HG03432 (cell line): ENCODE measurements around the gene FGF11.

Experiments
- ATAC-seq: cut with Tn5 transposase; IDR thresholded peaks from one replicate; pipeline ENCODE4 v1.9.1; 2021; ENCODE audit warnings: mild to moderate bottlenecking, moderate library complexity; ENCODE audit not compliant: unreplicated experiment

Gene FGF11

DNA sequence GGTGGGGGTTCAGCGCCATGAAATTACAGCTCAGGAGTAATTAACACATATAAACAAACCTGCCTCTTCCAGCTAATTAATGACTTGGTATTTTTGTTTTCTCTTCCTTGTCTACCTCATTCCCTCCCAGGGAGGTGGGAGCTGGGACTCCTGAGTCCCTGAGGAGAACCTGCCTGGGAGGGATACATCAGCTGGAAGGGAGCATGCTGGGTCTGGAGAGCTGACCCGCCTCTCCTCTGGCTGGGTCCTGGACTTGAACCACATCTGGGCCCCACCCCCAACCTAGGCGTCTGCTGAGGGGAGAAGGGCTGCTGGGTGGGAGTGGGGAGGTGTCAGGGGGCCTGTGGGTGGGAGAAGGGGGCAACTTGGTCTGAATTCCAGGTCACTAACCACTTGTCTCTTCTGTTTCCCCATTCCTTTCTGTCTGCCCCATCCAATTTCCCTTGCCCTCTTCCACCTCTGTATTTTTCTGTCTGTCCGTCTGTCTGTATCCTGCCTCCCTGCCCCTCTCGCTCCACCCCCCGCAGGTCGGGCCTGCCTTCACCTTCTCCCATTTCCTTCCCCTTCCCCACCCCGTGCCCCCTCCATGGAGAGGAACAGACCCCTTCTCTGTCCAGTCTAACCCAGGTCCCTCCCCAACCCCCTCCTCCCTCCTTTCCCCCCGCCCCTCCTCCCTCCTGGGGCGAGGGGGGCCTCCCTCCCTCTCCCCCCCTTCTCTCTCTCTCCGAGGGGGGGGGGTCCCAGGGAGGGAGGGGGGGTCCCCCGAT lies 31.6 kb upstream of the FGF11 start, which contains the start of gene NLGN2:
Gene NLGN2, plus strand, starts transcription at position 361 of the 767 bp plus-strand sequence. CDS start 411 bp downstream, outside the sequence.
- no peak for ATAC-seq

DNA sequence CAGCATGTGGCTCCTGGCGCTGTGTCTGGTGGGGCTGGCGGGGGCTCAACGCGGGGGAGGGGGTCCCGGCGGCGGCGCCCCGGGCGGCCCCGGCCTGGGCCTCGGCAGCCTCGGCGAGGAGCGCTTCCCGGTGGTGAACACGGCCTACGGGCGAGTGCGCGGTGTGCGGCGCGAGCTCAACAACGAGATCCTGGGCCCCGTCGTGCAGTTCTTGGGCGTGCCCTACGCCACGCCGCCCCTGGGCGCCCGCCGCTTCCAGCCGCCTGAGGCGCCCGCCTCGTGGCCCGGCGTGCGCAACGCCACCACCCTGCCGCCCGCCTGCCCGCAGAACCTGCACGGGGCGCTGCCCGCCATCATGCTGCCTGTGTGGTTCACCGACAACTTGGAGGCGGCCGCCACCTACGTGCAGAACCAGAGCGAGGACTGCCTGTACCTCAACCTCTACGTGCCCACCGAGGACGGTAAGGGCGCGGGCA lies 31.0 kb upstream of the FGF11 start:
- ATAC-seq: no peak

DNA sequence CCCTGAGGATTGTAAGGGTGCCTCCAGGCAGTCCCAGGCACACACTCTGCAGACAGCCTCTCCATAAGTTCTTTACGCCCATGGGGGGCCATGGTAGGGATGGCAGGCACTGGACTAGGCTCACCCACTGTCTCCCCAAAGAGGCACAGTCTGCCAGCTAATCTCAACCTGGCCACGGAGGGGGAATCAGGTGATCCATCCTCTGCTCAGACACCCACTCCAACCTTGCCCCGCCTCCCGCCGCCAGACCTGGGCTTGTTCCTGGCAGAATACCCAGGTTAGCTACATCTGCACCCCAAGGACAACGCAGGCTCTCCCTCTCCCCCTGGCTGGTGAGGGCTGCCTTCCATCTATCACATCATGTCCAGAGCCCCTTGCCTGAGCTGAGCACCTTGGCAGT lies 30.4 kb upstream of the FGF11 start:
- no peak for ATAC-seq

DNA sequence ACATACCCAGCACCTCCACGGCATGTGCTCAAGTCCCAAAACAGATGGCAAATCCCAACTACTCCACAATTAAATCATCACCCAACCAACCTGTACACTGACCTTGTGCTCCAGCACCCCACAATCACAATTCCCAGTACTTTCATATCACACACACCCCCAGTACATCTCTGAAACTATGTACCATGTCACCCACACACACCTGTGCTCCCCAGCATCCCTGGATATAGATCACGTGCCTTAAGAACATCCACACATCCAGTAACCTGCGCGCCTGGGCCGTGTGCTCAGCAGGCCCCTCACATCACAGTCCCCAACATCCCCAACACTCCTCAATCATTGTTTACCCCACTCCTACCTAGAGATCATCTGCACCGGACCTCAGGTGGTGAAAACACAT lies 29.6 kb upstream of the FGF11 start:
- no peak for ATAC-seq

DNA sequence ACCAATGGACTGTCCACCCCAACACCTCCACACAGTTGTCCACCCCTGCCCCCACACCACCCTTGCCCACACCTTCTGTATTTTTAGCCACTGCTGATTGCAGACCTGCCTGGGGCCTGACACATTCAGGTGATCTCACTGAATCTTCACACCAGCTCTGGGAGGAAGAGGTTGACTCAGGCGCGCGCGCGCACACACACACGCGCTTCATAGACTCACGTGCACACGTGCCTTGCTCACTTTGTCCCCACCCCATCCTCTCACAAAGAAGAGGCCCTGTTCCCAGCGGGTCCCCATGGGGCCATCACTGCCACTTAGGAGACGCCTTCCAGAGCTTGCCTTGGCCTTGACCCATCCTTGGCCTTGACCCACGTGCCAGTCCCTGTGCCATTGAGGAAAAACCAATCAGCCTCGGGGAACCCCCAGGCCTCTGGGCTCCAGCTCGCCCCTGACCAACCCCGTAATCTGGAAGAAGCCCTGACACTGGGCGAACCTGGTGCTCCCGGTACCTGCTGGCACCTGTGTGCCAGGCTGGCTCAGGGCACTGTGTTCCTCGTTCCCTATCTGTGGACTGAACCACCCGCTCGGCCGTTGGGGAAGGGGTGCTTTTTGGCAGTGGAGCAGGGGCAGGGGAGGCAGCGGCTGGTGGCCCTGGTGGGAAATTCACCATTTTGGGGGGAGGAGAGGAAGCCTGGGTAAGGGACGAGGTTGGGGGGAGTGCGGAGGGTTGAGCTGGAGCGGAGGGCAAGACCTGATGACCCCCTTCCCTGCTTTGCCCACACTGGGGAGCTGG lies 28.5 kb upstream of the FGF11 start:
- ATAC-seq: no peak

DNA sequence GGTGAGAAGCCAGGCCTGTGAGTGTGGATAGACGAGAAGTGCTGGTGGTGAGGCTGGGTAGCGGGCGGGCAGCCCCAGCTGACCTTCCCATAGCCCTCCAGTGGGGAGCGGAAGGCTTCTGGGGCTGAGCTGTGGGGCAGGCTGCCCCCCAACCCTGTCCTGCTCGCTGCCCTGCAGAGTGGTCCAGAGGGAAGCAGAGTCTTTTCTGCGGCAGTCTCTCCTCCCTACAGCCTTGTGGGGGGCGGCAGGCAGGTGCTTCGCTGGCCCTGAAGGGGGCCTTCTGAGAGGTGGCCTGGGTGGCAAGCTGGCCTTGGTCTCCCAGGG lies 27.9 kb upstream of the FGF11 start:
- no peak for ATAC-seq

DNA sequence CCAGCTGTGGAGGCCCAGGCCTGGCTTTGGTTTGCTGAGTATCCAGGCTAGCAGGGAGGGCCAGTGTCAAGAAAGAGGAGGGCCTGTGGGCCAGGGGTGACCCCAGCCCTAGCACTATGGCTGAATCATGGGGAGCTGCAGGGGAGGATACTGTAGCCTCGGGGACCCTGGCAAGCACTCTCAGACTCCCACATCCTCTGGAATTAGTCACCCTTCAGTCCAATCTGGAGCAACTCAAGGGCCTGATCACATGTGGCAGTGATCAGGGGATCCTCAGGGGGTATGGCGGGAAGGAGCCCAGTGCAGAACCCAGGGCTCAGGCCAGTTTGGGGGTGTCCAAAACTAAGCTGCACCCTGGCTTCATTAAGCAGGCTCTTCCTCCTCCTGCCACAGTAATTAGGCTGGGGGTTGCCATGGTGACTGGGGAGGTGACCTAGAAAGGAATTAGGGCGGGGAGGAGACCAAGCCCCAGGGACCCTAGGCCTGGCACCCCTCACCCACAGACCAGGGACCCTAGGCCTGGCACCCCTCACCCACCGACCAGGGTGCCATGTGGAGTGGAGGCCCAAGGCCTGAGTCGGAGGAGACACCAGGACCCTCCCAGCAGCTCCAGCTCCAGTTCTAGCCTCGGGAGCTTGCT lies 25.8 kb upstream of the FGF11 start:
- no peak for ATAC-seq

DNA sequence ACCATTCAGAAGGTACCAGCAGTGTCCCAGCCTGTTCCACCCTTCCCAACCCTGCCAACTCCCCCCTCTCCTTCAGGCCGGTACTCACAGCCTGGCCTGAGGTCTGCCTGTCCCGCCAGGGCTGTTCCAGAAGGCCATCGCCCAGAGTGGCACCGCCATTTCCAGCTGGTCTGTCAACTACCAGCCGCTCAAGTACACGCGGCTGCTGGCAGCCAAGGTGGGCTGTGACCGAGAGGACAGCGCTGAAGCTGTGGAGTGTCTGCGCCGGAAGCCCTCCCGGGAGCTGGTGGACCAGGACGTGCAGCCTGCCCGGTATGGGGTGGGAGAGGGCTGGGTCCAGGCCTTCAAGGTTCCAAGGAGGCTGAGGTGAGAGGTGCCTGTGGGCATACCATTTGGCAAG lies 24.5 kb upstream of the FGF11 start:
- ATAC-seq: no peak

DNA sequence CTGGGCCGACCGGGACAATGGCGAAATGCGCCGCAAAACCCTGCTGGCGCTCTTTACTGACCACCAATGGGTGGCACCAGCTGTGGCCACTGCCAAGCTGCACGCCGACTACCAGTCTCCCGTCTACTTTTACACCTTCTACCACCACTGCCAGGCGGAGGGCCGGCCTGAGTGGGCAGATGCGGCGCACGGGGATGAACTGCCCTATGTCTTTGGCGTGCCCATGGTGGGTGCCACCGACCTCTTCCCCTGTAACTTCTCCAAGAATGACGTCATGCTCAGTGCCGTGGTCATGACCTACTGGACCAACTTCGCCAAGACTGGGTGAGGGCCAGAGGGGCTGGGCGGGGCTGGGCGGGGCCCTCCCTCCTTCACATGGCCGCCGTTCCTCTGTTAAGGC lies 23.5 kb upstream of the FGF11 start:
- ATAC-seq: no peak

DNA sequence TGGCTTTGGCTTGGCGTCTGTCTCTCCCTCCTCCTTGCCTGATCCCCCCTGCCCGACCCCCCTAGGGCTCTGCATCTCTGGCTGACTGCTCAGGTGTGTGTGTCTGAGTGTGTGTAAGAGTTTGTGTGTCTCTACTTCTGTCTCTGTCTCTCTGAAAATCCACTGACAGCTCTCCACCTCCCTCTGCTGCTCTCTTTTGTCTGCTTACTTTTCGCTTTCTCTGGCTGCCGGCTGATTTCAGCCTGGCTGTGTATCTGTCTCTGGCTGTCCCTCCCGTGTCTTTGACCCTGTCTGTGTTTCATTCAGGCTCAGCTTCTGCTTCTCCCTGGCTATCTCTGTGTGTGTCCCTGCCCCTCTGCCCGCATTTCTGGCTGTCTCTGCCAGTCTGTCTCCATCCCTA lies 23.0 kb upstream of the FGF11 start:
- no peak for ATAC-seq

DNA sequence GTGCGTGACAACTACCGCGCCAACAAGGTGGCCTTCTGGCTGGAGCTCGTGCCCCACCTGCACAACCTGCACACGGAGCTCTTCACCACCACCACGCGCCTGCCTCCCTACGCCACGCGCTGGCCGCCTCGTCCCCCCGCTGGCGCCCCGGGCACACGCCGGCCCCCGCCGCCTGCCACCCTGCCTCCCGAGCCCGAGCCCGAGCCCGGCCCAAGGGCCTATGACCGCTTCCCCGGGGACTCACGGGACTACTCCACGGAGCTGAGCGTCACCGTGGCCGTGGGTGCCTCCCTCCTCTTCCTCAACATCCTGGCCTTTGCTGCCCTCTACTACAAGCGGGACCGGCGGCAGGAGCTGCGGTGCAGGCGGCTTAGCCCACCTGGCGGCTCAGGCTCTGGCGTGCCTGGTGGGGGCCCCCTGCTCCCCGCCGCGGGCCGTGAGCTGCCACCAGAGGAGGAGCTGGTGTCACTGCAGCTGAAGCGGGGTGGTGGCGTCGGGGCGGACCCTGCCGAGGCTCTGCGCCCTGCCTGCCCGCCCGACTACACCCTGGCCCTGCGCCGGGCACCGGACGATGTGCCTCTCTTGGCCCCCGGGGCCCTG lies 22.2 kb upstream of the FGF11 start:
- ATAC-seq: no peak

DNA sequence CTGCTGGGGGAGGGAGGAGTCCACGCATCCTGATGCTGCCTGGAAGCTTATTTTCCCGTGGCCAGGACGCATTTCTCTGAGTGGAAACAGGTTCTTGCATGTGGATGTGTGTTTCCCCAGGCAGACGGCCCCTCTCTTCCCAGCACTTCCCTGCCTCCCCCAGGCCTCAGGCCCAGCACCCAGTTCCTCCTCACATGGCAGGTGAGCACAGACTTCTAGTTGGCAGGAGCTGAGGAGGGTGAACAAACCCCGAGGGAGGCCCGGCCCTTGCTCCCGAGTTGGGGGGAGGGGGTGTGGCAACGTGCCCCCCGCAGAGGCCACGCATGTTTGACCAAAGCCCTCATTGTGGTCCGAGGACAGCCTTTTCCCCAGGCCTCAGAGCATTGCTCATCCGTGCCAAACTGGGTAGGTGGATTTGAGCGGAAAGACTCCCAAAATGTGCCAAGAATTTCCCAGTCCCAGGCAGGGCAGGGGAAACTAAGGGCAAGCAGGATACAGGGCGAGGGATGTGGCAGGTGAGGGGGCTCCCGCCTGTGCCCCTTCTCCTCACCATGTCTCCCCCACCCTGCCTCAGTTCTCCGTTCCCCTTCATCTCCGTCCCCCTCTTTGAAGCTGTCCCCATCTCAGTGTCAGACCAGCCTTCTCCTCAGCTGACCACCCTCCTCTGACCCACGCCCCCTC lies 20.7 kb upstream of the FGF11 start:
- ATAC-seq: no peak

DNA sequence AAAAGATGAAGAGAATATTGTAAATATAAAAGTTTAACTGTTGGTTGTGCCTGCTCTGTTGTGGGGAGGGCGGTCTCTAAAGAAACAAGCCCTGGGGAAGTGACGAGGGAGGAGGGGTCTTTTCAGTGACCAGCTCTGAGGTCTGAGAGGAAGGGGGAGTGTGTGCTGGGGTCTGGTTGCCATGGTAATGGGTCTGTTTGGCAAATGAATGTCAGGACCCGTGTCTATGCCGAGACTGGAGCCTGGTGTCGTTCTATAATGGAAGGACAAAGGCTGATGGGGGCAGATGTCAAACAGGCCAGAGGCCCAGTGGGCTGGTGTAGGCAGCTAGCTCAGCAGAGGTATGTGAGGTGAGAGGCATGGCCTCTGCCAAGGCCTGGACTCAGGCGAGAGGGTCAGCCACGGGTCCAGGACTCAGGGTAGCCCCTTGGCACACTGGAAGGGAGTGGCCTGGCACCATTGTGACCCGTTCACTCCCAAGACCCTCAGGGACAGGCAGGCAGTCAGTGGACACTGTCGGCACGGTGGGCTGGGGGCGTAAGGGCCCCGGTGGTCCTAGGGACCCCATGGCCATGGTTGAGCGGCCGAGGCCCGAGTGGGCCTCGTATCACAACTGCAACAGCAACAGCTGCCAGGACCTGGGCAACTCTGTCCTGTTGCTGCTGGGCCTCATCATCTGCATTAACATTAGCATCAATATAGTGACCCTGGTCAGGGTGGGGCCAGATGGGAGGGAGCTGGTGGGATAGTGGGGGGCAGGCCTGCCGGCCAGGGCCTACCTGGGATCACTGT lies 19.3 kb upstream of the FGF11 start, which contains the start of gene SPEM1:
Gene SPEM1, plus strand, starts transcription at position 506 of the 792 bp plus-strand sequence. Its CDS starts 61 bp downstream, at position 567.
- ATAC-seq: no peak

DNA sequence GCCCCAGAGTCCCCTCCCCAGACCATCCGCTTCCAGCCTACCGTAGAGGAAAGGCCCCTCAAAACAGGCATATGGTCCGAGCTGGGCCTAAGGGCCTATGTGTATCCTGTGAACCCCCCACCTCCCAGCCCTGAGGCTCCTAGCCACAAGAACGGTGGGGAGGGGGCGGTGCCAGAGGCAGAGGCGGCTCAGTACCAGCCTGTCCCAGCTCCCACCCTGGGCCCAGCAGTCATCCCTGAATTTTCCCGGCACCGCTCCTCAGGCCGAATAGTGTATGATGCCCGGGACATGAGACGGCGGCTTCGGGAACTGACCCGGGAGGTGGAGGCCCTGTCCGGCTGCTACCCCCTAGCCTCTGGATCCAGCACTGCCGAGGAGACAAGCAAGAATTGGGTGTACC lies 18.1 kb upstream of the FGF11 start:
- ATAC-seq: no peak

DNA sequence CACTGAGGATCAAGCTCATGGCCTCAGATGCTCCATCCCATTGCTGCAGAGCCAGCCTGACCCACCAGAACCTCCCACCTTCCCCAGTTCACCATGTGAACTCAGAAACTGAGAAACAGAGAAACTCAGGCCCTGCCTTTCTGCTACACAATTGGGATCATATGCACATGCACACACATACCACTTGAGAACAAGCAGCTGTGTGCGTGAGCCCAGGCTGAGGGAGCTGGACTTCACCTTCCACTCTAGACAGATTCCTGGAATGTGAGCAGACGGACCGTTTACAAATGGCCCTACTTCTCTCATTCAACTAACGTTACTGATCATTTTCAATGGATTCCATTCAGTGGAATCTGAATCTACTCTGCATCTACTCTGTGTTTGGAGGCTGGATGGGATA lies 15.6 kb upstream of the FGF11 start:
- ATAC-seq: no peak

DNA sequence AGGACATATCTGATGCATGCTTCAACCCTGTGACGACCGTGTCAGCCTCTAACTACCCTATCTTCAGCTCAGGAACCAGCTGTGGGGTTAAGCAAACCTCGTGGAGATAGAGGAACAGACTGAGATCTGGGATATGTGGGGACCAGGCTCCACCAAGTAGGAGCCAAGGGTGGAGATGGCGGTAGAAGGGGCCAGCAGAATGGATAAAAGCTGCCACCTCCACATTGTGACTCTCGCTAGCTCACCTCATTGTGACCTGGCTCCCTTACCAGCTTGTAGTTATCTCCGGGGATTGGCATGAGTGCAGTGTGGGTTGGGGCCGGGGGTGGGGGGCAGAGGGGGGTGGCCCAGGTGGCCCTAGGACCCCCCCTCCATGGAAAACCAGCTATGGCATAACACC lies 14.0 kb upstream of the FGF11 start, which contains the start of gene SPEM2:
Gene SPEM2, plus strand, starts transcription at position 301 of the 400 bp plus-strand sequence. Its CDS starts 73 bp downstream, at position 374.
- no peak for ATAC-seq

DNA sequence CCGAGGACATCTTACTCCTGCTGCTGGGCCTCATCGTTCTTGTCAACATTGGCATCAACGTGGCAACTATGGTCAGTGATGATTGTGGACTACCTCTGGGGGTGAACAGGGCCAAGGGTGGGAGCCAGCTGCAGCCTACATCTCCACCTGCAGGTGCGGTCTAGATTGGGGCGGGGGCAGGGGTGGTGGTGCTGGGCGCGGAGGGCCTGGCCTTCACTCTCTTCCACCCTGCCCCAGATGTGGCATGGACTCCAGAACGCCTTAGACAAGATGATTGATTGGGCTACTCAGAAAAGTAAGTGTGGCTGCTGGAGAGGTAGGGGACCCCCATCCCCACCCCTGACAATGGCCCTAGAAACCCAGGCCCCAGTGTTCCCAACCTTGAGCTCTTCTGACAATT lies 13.6 kb upstream of the FGF11 start:
- no peak for ATAC-seq

DNA sequence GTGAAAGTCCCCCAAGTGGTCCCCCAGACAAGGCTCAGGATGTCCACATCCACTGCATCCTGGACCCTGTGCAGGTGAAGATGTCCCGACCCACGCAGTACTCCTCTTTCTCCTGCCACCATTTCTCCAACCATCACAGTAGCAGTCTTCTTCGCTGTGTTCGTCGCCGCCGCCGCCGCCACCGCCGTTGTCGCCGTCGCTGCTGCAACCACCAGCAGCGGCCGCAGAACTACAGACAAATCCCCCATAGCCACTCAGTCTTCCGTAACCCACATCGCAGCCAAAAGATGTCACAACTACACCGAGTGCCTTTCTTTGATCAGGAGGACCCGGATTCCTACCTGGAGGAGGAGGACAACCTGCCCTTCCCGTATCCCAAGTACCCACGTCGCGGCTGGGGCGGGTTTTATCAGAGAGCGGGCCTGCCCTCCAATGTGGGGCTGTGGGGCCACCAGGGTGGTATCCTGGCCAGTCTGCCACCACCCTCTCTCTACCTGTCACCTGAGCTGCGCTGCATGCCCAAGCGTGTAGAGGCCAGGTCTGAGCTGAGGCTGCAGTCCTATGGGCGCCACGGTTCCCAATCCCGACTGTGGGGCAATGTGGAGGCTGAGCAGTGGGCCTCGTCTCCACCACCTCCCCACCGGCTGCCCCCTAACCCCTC lies 13.0 kb upstream of the FGF11 start:
- no peak for ATAC-seq

DNA sequence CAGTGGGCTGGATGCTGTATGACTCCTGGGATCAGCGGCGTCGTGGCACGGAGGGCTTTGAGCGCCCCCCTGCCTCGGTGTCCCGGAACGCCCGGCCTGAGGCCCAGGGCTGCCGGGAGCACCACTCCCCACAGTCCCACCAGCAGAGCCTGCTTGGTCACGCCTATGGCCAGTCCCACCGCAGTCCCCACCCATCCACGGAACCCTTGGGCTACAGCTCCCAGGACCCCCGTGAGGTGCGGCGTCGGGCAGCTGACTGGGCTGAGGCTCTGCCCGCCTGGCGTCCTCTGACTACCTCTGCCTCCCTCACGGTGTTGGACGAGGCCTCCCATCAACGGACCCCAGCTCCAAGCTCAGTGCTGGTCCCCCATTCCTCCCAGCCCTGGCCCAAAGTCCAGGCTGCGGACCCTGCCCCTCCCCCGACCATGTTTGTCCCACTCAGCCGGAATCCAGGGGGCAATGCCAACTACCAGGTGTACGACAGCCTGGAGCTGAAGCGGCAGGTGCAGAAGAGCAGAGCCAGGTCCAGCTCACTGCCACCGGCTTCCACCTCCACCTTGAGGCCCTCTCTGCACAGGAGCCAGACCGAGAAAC lies 12.3 kb upstream of the FGF11 start:
- ATAC-seq: no peak
